ENCODE data around the gene PPP1R2C. TPM values are rescaled to one million over a fixed set of nuclear protein-coding genes. Genes with fewer than 3 reads are reported as not detected.

PPP1R2C gene
- total RNA-seq, 2 donors from 2014 or later: not detected

- Mint-ChIP-seq H3K9me3 (peaks cover 18% of the 10 kb centered on the region), H3K27me3 (ENCODE audit: insufficient read depth) (no peaks in the 10 kb centered on the region), H3K27ac (no peak overlapping the region), H3K36me3 (ENCODE audit: low read depth) (peaks cover 4% of the 10 kb centered on the region), H3K4me1 (peaks cover 10% of the 10 kb centered on the region), H3K4me3 (no peak overlapping the region)
- H3K4me1 ChIP-seq (ENCODE audit: control insufficient read depth, insufficient read depth, low read length): no peaks in the 10 kb centered on the region
- H3K4me3 ChIP-seq (ENCODE audit: low read length): no peak overlapping the region
- H3K36me3 ChIP-seq (ENCODE audit: control insufficient read depth, insufficient read depth, low read length): no peaks in the 10 kb centered on the region
- TF ChIP-seq CTCF (conservative IDR thresholded peaks at IDR 0.05): no peak
- H3K27me3 ChIP-seq (ENCODE audit: control insufficient read depth, insufficient read depth, low read length, poor library complexity, severe bottlenecking): no peaks in the 10 kb centered on the region
- WGBS, 2 experiments (ENCODE audit: insufficient coverage in 1 of 2, insufficient read length in 1 of 2): 83% methylated on average over 1 of the region's 2 CpGs; no CpG with 5 or more reads in 1 of the 2 experiments
- DNase-seq: no peak
- no peaks in the 10 kb centered on the region for H3K9me3 ChIP-seq (ENCODE audit: control insufficient read depth, low read length)
- H3K9ac ChIP-seq (ENCODE audit: extremely low read depth, low read length, poor library complexity, severe bottlenecking): no peak overlapping the region
- H3K27ac ChIP-seq (ENCODE audit: low read depth, low read length): no peak overlapping the region
Measured at GRCh38 chrX:42803320-42803719, 25.4 kb upstream of the PPP1R2C start.

- peaks cover 26% of the 10 kb centered on the region for H3K9me3 ChIP-seq (ENCODE audit: control insufficient read depth, low read length)
- H3K4me1 Mint-ChIP-seq: no peaks in the 10 kb centered on the region
- H3K4me1 ChIP-seq (ENCODE audit: control insufficient read depth, insufficient read depth, low read length): no peaks in the 10 kb centered on the region
- H3K27me3 ChIP-seq (ENCODE audit: control insufficient read depth, insufficient read depth, low read length, poor library complexity, severe bottlenecking): no peaks in the 10 kb centered on the region
- H3K27me3 Mint-ChIP-seq (ENCODE audit: insufficient read depth): no peaks in the 10 kb centered on the region
- H3K9ac ChIP-seq (ENCODE audit: extremely low read depth, low read length, poor library complexity, severe bottlenecking): no peak overlapping the region
- no peaks in the 10 kb centered on the region for H3K36me3 ChIP-seq (ENCODE audit: control insufficient read depth, insufficient read depth, low read length)
- H3K36me3 Mint-ChIP-seq (ENCODE audit: low read depth): peaks cover 17% of the 10 kb centered on the region
- H3K9me3 Mint-ChIP-seq: peaks cover 51% of the 10 kb centered on the region
- TF ChIP-seq CTCF (conservative IDR thresholded peaks at IDR 0.05): no peak
- no peak overlapping the region for H3K27ac Mint-ChIP-seq
- WGBS, 2 experiments (ENCODE audit: insufficient coverage in 1 of 2, insufficient read length in 1 of 2): 89% methylated on average over 8 of the region's 9 CpGs; no CpG with 5 or more reads in 1 of the 2 experiments
- H3K4me3 Mint-ChIP-seq: no peak overlapping the region
- H3K27ac ChIP-seq (ENCODE audit: low read depth, low read length): no peak overlapping the region
- DNase-seq: no peak
- no peak overlapping the region for H3K4me3 ChIP-seq (ENCODE audit: low read length)
Measured at GRCh38 chrX:42797651-42798269, 19.8 kb upstream of the PPP1R2C start.

- no peak for TF ChIP-seq CTCF (conservative IDR thresholded peaks at IDR 0.05)
- H3K27me3 Mint-ChIP-seq (ENCODE audit: insufficient read depth): no peaks in the 10 kb centered on the region
- DNase-seq: no peak
- H3K36me3 Mint-ChIP-seq (ENCODE audit: low read depth): peaks cover 20% of the 10 kb centered on the region
- no peaks in the 10 kb centered on the region for H3K4me1 ChIP-seq (ENCODE audit: control insufficient read depth, insufficient read depth, low read length)
- H3K27me3 ChIP-seq (ENCODE audit: control insufficient read depth, insufficient read depth, low read length, poor library complexity, severe bottlenecking): no peaks in the 10 kb centered on the region
- H3K4me3 Mint-ChIP-seq: no peak overlapping the region
- H3K9me3 ChIP-seq (ENCODE audit: control insufficient read depth, low read length): peaks cover 7% of the 10 kb centered on the region
- peaks cover 29% of the 10 kb centered on the region for H3K9me3 Mint-ChIP-seq
- H3K36me3 ChIP-seq (ENCODE audit: control insufficient read depth, insufficient read depth, low read length): no peaks in the 10 kb centered on the region
- H3K27ac Mint-ChIP-seq: no peak overlapping the region
- H3K4me3 ChIP-seq (ENCODE audit: low read length): no peak overlapping the region
- no peaks in the 10 kb centered on the region for H3K4me1 Mint-ChIP-seq
- no peak overlapping the region for H3K9ac ChIP-seq (ENCODE audit: extremely low read depth, low read length, poor library complexity, severe bottlenecking)
- H3K27ac ChIP-seq (ENCODE audit: low read depth, low read length): no peak overlapping the region
Measured at GRCh38 chrX:42783451-42783850, 5.5 kb upstream of the PPP1R2C start.
